ENCODE measurements around the gene SLIT3.

Gene SLIT3

DNA sequence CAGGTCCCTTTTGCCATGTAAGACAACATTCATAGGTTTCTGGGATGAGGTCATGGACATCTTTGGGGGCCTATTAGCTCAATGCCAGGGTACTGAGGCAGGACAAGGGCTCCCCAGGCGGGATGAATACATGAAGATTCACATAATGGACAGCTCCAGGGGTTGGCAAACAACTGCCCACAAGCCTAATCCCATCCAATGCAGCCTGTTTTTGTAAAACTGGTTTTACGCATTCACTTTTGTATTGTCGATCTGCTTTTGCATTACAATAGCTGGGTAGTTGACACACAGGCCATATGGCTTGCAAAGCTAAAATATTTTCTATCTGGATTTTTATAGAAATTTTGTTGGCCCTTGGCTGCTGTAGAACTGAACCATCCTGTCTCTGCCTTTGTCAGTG, 473.3 kb downstream of the SLIT3 start:
- DNase-seq (ENCODE audit: low spot score), result no peak

GRCh38 chr5:168826246-168826725, 474.7 kb downstream of the SLIT3 start:
- DNase-seq (ENCODE audit: low spot score), result no peak

DNA sequence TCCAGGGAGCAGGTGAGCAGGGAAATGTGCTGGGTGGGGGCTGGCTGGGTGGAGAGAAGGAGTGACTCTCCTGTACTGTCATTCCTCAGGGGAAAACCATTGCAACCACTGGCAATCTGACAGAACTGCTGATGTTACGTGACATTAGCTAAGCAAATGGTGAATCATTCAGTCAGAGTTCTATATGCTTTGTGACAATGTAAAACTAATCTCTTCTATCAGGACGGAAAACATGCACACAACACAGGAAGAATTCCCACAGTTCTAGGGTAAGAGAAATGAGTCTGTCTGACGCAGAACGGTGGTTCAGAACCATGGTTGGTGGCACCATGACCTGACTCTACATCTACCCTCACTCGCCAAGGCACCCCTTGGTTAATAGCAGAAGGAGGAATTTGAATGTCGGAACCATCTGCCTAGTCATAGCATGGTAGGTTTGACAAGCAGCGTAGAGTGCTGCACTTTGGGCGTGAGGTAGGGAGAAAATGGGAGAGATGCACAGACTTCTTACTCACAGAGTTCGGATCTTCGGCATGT, 478.1 kb downstream of the SLIT3 start:
- no peak for DNase-seq (ENCODE audit: low spot score)

DNA sequence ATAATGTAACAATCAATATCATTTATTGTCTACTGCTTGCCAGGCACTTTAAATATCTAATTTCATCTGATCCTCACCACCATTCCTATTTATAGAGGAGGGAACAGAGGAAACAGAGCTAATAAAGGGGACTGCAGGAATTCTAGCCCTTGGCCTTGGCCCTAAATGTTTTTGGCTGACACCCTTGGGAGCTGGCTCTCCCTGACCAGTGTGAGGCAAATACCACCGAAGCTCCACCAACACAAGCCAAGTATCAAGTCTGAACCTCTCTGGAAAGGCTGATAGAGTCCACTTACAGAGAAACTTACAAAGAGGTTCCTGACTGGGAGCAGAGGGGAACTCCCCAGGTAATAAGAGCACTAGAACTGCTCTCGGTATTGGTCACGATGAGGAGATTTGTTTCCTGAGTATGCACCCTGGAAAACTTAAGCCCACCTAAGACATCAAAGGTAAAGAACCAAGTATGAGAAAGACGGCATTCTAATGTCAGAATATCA, 478.6 kb downstream of the SLIT3 start:
- no peak for DNase-seq (ENCODE audit: low spot score)

DNA sequence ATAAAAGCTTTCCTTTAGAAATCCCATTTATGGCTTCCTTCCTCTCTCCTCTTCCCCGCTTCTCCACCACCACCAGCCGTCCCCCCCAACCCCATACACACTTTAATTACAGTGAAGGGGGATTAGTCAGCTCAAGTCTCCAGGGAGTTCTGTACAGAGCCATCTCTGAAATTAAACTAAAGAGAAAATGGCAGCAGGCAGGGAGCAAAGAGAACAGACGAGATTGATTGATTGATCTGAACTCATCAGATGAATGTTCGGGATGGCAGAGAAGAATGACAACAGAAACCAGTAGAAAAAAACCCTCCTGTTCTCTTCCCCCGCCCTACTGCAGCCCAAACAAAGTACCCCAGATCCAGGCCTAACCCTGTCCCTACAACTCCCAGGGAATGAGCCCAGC, 480.1 kb downstream of the SLIT3 start:
- no peak for DNase-seq (ENCODE audit: low spot score)

GRCh38 chr5:168819004-168819621, 481.8 kb downstream of the SLIT3 start:
- no peak for DNase-seq (ENCODE audit: low spot score)

DNA sequence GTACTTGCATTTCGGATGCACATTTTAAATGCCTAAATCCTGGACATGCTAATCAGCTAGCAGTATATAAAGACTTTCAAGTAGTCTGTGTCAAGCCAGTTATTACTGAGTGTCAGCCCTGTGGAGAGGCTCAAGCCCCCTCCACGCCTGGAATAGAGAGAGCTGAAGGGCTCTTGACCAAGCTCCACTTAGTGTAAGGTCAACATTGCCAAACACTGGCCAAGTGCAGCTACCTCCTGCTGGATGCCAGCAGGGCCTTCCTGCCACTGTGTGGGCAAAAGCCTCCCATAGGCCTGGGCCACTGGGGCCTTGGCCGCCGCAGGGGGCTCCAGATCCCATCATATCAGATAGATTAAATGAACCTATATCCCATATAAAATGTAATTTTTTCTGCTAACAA, 482.4 kb downstream of the SLIT3 start:
- DNase-seq (ENCODE audit: low spot score), result no peak

GRCh38 chr5:168817591-168817990, 483.3 kb downstream of the SLIT3 start:
- DNase-seq (ENCODE audit: low spot score), result no peak

- no peak for DNase-seq (ENCODE audit: low spot score)
Observed at GRCh38 chr5:168816661-168817060, 484.3 kb downstream of the SLIT3 start.

- DNase-seq (ENCODE audit: low spot score), result no peak
Observed at GRCh38 chr5:168813184-168813968, 487.6 kb downstream of the SLIT3 start.

GRCh38 chr5:168810641-168811040, 490.3 kb downstream of the SLIT3 start:
- no peak for DNase-seq (ENCODE audit: low spot score)

- DNase-seq (ENCODE audit: low spot score), result no peak
Observed at GRCh38 chr5:168809218-168809617, 491.7 kb downstream of the SLIT3 start.

DNA sequence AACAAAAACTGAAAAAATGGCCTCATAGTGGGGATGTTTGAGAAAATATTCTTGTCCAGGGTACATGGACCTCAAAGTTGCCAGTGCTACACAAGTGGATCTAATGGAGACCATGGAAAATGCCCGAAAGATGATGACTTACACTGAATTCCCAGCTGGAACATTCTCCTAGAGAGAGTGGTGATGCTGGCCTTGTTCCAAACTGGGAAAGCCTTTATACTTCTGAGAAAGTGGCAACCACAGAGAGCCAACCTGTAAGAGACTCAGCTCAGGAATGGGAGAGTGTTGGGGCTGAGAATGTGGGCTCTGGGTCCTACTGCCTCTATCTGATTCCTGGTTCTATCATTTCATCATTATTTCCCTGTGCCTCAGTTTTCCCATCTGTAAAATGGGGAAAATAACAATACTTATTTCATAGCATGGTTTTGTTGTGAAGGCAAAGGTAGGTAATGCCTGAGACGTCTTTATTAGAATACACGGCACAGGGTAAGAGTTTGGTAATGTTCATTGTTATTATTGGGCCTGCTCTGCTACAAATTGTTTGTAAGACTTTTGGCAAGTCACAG, 492.8 kb downstream of the SLIT3 start:
- DNase-seq (ENCODE audit: low spot score), result no peak

GRCh38 chr5:168807287-168807686, 493.7 kb downstream of the SLIT3 start:
- DNase-seq (ENCODE audit: low spot score), result no peak

DNA sequence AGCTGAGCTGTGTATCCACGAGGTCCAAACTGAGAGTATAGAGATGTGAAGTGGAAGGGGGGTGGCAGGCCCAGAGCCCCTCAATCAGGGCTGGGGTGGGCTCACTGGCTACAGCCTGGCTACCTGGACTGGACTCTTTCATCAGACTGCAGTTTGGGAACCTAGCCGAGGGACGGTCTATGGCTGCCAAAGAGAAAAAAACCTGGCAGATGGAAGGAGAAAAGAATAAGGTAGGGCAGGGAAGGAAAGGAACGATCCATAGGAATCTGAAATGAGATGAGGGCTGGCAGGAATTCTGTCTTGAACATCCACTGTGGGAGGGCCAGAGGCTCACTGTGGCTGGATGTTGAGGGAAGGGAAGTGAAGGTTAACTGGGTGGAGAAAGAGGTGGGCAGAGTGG, 497.4 kb downstream of the SLIT3 start:
- DNase-seq (ENCODE audit: low spot score), result no peak

DNA sequence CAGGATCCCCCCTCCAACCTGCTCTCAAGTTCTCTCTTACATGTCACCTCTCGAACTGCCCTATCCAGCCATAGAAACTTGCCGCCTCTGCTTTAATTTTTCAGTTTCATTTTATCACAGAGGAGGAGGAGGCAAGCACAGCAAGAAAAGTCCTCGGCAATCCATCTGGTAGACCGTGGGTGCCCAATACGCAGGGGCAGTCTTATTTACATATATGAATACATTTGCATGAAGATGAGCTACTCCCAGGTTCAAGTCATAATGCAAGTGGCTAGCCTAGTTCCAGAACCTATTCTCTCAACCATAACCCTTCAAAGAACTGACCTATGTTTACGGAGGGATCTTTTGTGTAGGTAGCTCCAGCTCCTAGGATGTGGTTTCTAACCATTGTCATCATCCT, 498.6 kb downstream of the SLIT3 start:
- DNase-seq (ENCODE audit: low spot score), result no peak

DNA sequence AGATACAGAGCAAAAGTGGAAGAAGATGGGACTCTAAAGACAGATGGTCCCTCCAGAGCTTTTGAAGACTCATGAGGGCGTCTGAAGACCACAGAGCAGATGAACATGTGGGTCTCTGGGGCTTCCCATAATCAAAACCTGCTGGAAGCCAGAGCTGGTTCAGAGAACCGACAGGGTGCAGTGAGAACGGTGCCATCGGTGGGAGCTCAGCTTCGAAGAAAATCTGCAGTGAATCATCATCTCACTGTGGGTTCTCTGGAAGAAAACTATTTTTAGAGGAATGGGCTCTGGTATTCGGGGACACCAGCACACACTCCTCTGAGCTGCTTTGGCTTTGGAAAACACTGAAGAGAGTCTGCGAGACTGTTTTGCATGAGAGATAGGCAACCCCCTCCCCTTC, 499.4 kb downstream of the SLIT3 start:
- DNase-seq (ENCODE audit: low spot score), result no peak

GRCh38 chr5:168800701-168801100, 500.2 kb downstream of the SLIT3 start:
- no peak for DNase-seq (ENCODE audit: low spot score)

DNA sequence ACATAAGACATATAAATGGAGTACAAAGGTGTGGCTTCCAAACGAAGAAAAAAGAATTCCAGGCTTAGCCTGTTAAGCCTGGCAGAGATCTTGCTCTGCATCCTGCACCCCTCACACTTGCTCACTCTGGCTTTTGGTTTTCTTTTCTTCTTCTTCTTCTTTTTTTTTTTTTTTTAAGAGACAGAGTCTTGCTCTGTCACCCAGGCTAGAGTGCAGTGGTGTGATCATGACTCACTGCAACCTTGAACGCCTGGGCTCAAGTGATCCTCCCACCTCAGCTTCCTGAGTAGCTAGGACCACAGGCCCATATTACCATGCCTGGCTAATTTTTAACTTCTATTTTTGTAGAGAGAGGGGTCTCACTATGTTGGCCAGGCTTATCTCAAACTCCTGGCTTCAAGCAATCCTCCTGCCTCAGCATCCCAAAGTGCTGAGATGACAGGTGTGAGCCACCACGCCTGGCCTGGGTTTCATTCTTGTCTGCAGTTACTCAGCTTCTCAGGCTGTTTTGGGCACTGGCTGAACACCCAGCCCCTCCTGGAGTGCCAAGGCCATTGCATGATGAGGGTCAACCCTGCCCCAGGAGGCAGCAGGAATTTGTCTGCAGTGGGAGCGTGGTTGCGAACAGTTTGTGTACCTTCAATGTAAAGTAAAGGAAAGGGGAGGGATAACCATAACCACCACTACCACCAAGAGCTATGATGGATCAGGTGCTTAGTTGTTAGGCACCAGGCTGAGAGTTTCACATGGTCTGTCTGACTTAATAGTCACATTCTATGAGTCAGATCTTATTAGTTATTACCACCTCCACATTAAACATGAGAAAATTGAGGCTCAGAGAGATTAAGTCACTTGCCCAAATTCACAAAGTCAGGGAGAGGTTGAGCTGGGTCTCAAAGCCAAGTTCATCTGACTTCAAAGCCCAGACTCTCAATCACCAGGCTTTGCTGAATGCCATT, 502.6 kb downstream of the SLIT3 start:
- no peak for DNase-seq (ENCODE audit: low spot score)

- no peak for DNase-seq (ENCODE audit: low spot score)
Observed at GRCh38 chr5:168796593-168797580, 504.1 kb downstream of the SLIT3 start.

GRCh38 chr5:168796000-168796399, 504.9 kb downstream of the SLIT3 start:
- DNase-seq (ENCODE audit: low spot score), result no peak
